HEK293 (cell line): ENCODE data around the gene C14orf119.

ENCODE experiments used
- GFI1B ChIP-seq: fragments of 450-650 bp; formaldehyde crosslinking; IDR thresholded peaks from 2 replicates; pipeline ENCODE4 v1.5.1; 2016; ENCODE audit warnings: missing biosample characterization, missing genetic modification characterization
- GLI4 ChIP-seq: fragments of 450-650 bp; formaldehyde crosslinking; IDR thresholded peaks from 2 replicates; pipeline ENCODE4 v1.5.1; 2016; ENCODE audit warnings: missing biosample characterization, missing genetic modification characterization
- IKZF3 ChIP-seq: fragments of 450-650 bp; IDR thresholded peaks from 2 replicates; pipeline ENCODE4 v1.5.0; 2018; ENCODE audit warnings: missing biosample characterization, mild to moderate bottlenecking, missing genetic modification characterization, moderate library complexity
- KLF8 ChIP-seq: fragments of 450-650 bp; formaldehyde crosslinking; IDR thresholded peaks from 2 replicates; pipeline ENCODE4 v1.5.1; 2016; ENCODE audit warnings: missing biosample characterization, missing genetic modification characterization
- PRDM6 ChIP-seq: fragments of 450-650 bp; formaldehyde crosslinking; IDR thresholded peaks from 2 replicates; pipeline ENCODE4 v1.5.1; 2017; ENCODE audit warnings: missing biosample characterization, missing genetic modification characterization
- SP3 ChIP-seq: fragments of 450-650 bp; formaldehyde crosslinking; IDR thresholded peaks from 2 replicates; pipeline ENCODE4 v1.5.1; 2016; ENCODE audit warnings: missing biosample characterization, missing genetic modification characterization
- ZBTB20 ChIP-seq: fragments of 450-650 bp; formaldehyde crosslinking; IDR thresholded peaks from 2 replicates; pipeline ENCODE4 v1.5.1; 2016; ENCODE audit warnings: missing biosample characterization, missing genetic modification characterization
- ZBTB21 ChIP-seq: fragments of 450-650 bp; formaldehyde crosslinking; IDR thresholded peaks from 2 replicates; pipeline ENCODE4 v1.5.1; 2017; ENCODE audit warnings: missing biosample characterization, missing genetic modification characterization
- ZBTB49 ChIP-seq: fragments of 450-650 bp; formaldehyde crosslinking; IDR thresholded peaks from 2 replicates; pipeline ENCODE4 v1.5.1; 2016; ENCODE audit warnings: missing biosample characterization, missing genetic modification characterization, low read depth
- ZIC2 ChIP-seq: fragments of 450-650 bp; formaldehyde crosslinking; IDR thresholded peaks from 2 replicates; pipeline ENCODE4 v1.5.1; 2016; ENCODE audit warnings: missing biosample characterization, missing genetic modification characterization
- ZNF121 ChIP-seq: fragments of 450-650 bp; formaldehyde crosslinking; IDR thresholded peaks from 2 replicates; pipeline ENCODE4 v1.5.1; 2016; ENCODE audit warnings: missing biosample characterization, missing genetic modification characterization
- ZNF146 ChIP-seq: fragments of 450-650 bp; formaldehyde crosslinking; IDR thresholded peaks from 2 replicates; pipeline ENCODE4 v1.5.1; 2016; ENCODE audit warnings: missing biosample characterization, missing genetic modification characterization
- ZNF148 ChIP-seq: fragments of 450-650 bp; formaldehyde crosslinking; IDR thresholded peaks from 2 replicates; pipeline ENCODE4 v1.5.0; 2017; ENCODE audit warnings: missing biosample characterization, missing genetic modification characterization, borderline replicate concordance
- ZNF2 ChIP-seq: fragments of 450-650 bp; formaldehyde crosslinking; IDR thresholded peaks from 2 replicates; pipeline ENCODE4 v1.5.1; 2016; ENCODE audit warnings: missing biosample characterization, missing genetic modification characterization
- ZNF335 ChIP-seq: fragments of 450-650 bp; formaldehyde crosslinking; conservative IDR thresholded peaks from 2 replicates; pipeline ENCODE4 v1.5.1; 2016; ENCODE audit warnings: missing biosample characterization, missing genetic modification characterization
- ZNF341 ChIP-seq: fragments of 450-650 bp; formaldehyde crosslinking; IDR thresholded peaks from 2 replicates; pipeline ENCODE4; 2016; ENCODE audit warnings: low read depth, missing biosample characterization, missing genetic modification characterization
- ZNF366 ChIP-seq: fragments of 450-650 bp; formaldehyde crosslinking; conservative IDR thresholded peaks from 2 replicates; pipeline ENCODE4 v1.5.1; 2016; ENCODE audit warnings: missing biosample characterization, missing genetic modification characterization
- ZNF529 ChIP-seq: fragments of 450-650 bp; formaldehyde crosslinking; IDR thresholded peaks from 2 replicates; pipeline ENCODE4 v1.5.1; 2017; ENCODE audit warnings: missing genetic modification characterization, missing biosample characterization; ENCODE audit not compliant: insufficient replicate concordance
- ZNF530 ChIP-seq: fragments of 450-650 bp; formaldehyde crosslinking; IDR thresholded peaks from 2 replicates; pipeline ENCODE4 v1.5.1; 2016; ENCODE audit warnings: low read depth, missing biosample characterization, missing genetic modification characterization
- ZNF629 ChIP-seq: fragments of 450-650 bp; formaldehyde crosslinking; IDR thresholded peaks from 2 replicates; pipeline ENCODE4 v1.5.1; 2017; ENCODE audit warnings: missing biosample characterization, missing genetic modification characterization
- ZNF645 ChIP-seq: fragments of 450-650 bp; formaldehyde crosslinking; IDR thresholded peaks from 2 replicates; pipeline ENCODE4; 2016; ENCODE audit warnings: missing biosample characterization, missing genetic modification characterization
- ZNF658 ChIP-seq: fragments of 450-650 bp; formaldehyde crosslinking; IDR thresholded peaks from 2 replicates; pipeline ENCODE4; 2016; ENCODE audit warnings: missing biosample characterization, missing genetic modification characterization
- ZNF670 ChIP-seq: fragments of 450-650 bp; formaldehyde crosslinking; IDR thresholded peaks from 2 replicates; pipeline ENCODE4 v1.5.1; 2016; ENCODE audit warnings: missing biosample characterization, missing genetic modification characterization, low read depth
- ZNF747 ChIP-seq: fragments of 450-650 bp; formaldehyde crosslinking; IDR thresholded peaks from 2 replicates; pipeline ENCODE4 v1.5.1; 2016; ENCODE audit warnings: missing biosample characterization, missing genetic modification characterization
- ZNF792 ChIP-seq: fragments of 450-650 bp; formaldehyde crosslinking; IDR thresholded peaks from 2 replicates; pipeline ENCODE4 v1.5.1; 2016; ENCODE audit warnings: missing biosample characterization, missing genetic modification characterization
- TF ChIP-seq, protein P1 (sequence below): fragments of 450-650 bp; formaldehyde crosslinking; IDR thresholded peaks from 2 replicates; pipeline ENCODE4 v1.5.1; 2016; ENCODE audit warnings: missing biosample characterization, missing genetic modification characterization, low read depth
- TF ChIP-seq, protein P2 (sequence below): fragments of 450-650 bp; formaldehyde crosslinking; IDR thresholded peaks from 2 replicates; pipeline ENCODE4 v1.5.1; 2016; ENCODE audit warnings: missing biosample characterization, missing genetic modification characterization

The C14orf119 gene

DNA sequence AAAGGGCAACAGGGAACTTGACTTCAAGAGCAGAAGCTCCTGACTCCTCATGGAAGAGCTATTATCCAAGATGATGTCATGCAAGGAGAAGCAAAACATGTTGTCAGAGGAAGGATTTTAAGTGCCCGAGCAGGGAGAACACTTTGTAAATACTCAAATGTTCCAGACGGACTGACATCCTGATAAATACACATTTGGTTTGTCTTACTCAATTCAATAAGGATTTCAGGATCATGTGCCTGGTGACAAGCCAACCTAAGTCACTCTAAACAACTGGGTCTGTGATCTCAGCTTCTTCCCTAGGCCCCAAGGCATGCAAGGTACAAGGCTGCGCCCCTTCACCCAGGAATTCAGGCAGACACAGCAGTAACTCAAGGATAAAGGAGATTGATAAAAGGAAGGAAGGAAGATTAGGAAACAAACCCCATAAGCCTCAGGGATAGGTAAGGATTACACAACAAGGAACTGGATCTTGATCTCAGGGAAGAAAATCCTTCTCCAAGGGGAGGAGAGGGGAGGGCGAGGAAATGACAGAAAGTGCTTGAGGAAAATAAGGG, 50.6 kb downstream of the C14orf119 start (continued):
- TF ChIP-seq GLI4 (tag by site-specific recombination) = no peak
- TF ChIP-seq ZNF335 (tag by site-specific recombination) = peak; percentile 51
- TF ChIP-seq SP3 (tag by site-specific recombination) = no peak
- TF ChIP-seq ZNF366 = peak; percentile 29; the same call in 1 of the 2 replicates
- no peak for TF ChIP-seq ZNF341 (tag by site-specific recombination)
- 0 out of 2 replicates have a peak, but pooled peaks have one; percentile 17 for TF ChIP-seq ZNF2 (tag by site-specific recombination)
- peak; percentile 71 for TF ChIP-seq ZNF629 (tag by site-specific recombination)
- TF ChIP-seq ZNF658 (tag by site-specific recombination) = no peak
- TF ChIP-seq ZBTB49 = no peak
- no peak for TF ChIP-seq ZNF645 (tag by site-specific recombination)
- no peak for TF ChIP-seq ZNF792
- TF ChIP-seq, protein P1, sequence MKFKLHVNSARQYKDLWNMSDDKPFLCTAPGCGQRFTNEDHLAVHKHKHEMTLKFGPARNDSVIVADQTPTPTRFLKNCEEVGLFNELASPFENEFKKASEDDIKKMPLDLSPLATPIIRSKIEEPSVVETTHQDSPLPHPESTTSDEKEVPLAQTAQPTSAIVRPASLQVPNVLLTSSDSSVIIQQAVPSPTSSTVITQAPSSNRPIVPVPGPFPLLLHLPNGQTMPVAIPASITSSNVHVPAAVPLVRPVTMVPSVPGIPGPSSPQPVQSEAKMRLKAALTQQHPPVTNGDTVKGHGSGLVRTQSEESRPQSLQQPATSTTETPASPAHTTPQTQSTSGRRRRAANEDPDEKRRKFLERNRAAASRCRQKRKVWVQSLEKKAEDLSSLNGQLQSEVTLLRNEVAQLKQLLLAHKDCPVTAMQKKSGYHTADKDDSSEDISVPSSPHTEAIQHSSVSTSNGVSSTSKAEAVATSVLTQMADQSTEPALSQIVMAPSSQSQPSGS (tag by site-specific recombination) = peak; percentile 81
- TF ChIP-seq ZIC2 (tag by site-specific recombination) = no peak
- no peak for TF ChIP-seq ZNF121
- TF ChIP-seq PRDM6 (tag by site-specific recombination) = 0 out of 2 replicates have a peak, but pooled peaks have one; percentile 17
- no peak for TF ChIP-seq IKZF3 (tag by site-specific recombination)
- TF ChIP-seq ZBTB20 (tag by site-specific recombination) = peak; percentile 40; the same call in 1 of the 2 replicates
- TF ChIP-seq ZNF146 (tag by site-specific recombination) = no peak
- no peak for TF ChIP-seq ZNF670 (tag by site-specific recombination)
- peak; percentile 72 for TF ChIP-seq ZBTB21 (tag by site-specific recombination)
- no peak for TF ChIP-seq ZNF529
- TF ChIP-seq ZNF530 (tag by site-specific recombination) = no peak
- no peak for TF ChIP-seq ZNF148 (tag by site-specific recombination)
- TF ChIP-seq ZNF747 (tag by site-specific recombination) = no peak
- TF ChIP-seq GFI1B = no peak
- TF ChIP-seq, protein P2, sequence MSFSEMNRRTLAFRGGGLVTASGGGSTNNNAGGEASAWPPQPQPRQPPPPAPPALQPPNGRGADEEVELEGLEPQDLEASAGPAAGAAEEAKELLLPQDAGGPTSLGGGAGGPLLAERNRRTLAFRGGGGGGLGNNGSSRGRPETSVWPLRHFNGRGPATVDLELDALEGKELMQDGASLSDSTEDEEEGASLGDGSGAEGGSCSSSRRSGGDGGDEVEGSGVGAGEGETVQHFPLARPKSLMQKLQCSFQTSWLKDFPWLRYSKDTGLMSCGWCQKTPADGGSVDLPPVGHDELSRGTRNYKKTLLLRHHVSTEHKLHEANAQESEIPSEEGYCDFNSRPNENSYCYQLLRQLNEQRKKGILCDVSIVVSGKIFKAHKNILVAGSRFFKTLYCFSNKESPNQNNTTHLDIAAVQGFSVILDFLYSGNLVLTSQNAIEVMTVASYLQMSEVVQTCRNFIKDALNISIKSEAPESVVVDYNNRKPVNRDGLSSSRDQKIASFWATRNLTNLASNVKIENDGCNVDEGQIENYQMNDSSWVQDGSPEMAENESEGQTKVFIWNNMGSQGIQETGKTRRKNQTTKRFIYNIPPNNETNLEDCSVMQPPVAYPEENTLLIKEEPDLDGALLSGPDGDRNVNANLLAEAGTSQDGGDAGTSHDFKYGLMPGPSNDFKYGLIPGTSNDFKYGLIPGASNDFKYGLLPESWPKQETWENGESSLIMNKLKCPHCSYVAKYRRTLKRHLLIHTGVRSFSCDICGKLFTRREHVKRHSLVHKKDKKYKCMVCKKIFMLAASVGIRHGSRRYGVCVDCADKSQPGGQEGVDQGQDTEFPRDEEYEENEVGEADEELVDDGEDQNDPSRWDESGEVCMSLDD = no peak
- TF ChIP-seq KLF8 (tag by site-specific recombination) = no peak
